ENCODE data around the gene NHERF1.

DNA sequence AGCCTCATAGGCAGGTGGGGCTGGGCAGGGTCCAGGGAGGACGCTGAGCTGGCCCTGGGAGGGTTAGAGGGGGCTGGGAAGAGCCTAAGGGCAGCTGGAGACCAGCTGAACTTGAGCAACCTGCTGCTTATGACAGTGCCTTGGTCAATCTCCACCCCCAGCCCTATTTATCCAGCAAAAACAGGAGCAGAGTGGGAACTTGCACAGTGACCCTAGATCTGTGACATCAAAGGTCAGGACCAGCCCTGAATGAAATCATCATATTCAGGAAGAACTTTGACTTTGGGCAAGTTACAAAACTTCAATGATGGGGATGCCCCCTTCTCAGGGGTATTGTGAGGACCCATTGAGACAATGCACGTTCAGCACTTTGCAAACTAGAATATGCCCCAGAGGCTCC lies 45.1 kb upstream of the NHERF1 start:
- TF ChIP-seq CTCF (IDR thresholded peaks at IDR 0.05; ENCODE audit: insufficient read depth, low read length, poor library complexity, severe bottlenecking) (no peak), EZH2phosphoT487 (conservative IDR thresholded peaks at IDR 0.05; ENCODE audit: low read length) (no peak)
